Measurements from ENCODE around the gene SLC22A7. TPM values are rescaled to one million over a fixed set of nuclear protein-coding genes. Genes with fewer than 3 reads are reported as not detected.

The SLC22A7 gene
- total and polyA plus RNA-seq, 2 experiments from 2014 or later: 0.31 TPM; not detected in 1

DNA sequence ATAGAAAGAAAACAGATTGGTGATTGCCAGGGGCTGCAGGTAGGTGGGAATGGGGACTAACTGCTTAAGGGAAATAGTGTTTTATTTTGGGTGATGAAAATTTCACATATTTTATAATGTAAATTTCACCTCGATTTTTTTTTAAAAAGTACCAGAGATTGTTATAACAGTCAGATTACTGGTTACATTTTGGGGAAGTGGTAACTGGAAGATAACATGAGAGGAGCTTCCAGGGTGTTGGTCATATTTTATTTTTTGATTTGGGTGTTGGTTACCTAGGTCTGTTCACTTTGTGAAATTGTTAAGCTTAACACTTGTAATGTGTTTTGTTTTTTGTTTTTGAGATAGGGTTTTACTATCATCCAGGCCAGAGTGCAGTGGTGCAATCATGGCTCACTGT, 27.8 kb downstream of the SLC22A7 start:
- Mint-ChIP-seq H3K9me3 (no peaks in the 10 kb centered on the region), H3K4me1 (no peaks in the 10 kb centered on the region), H3K27me3 (ENCODE audit: insufficient read depth, low read depth, poor library complexity) (peaks cover 1% of the 10 kb centered on the region), H3K36me3 (ENCODE audit: low read depth) (no peaks in the 10 kb centered on the region), H3K27ac (no peak overlapping the region), H3K4me3 (no peak overlapping the region)
- H3K36me3 ChIP-seq (ENCODE audit: insufficient read depth): no peaks in the 10 kb centered on the region
- no peaks in the 10 kb centered on the region; the same call in 1 of the 2 replicates for H4K20me1 ChIP-seq (replicated peaks; ENCODE audit: insufficient read depth)
- H3K4me3 ChIP-seq: no peak overlapping the region
- no peak overlapping the region for H3K4me2 ChIP-seq
- TF ChIP-seq, protein P1, sequence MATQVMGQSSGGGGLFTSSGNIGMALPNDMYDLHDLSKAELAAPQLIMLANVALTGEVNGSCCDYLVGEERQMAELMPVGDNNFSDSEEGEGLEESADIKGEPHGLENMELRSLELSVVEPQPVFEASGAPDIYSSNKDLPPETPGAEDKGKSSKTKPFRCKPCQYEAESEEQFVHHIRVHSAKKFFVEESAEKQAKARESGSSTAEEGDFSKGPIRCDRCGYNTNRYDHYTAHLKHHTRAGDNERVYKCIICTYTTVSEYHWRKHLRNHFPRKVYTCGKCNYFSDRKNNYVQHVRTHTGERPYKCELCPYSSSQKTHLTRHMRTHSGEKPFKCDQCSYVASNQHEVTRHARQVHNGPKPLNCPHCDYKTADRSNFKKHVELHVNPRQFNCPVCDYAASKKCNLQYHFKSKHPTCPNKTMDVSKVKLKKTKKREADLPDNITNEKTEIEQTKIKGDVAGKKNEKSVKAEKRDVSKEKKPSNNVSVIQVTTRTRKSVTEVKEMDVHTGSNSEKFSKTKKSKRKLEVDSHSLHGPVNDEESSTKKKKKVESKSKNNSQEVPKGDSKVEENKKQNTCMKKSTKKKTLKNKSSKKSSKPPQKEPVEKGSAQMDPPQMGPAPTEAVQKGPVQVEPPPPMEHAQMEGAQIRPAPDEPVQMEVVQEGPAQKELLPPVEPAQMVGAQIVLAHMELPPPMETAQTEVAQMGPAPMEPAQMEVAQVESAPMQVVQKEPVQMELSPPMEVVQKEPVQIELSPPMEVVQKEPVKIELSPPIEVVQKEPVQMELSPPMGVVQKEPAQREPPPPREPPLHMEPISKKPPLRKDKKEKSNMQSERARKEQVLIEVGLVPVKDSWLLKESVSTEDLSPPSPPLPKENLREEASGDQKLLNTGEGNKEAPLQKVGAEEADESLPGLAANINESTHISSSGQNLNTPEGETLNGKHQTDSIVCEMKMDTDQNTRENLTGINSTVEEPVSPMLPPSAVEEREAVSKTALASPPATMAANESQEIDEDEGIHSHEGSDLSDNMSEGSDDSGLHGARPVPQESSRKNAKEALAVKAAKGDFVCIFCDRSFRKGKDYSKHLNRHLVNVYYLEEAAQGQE (IDR thresholded peaks at IDR 0.05; ENCODE audit: unreplicated experiment): no peak
- TF ChIP-seq, protein P2, sequence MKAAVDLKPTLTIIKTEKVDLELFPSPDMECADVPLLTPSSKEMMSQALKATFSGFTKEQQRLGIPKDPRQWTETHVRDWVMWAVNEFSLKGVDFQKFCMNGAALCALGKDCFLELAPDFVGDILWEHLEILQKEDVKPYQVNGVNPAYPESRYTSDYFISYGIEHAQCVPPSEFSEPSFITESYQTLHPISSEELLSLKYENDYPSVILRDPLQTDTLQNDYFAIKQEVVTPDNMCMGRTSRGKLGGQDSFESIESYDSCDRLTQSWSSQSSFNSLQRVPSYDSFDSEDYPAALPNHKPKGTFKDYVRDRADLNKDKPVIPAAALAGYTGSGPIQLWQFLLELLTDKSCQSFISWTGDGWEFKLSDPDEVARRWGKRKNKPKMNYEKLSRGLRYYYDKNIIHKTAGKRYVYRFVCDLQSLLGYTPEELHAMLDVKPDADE (IDR thresholded peaks at IDR 0.05): no peak
- TF ChIP-seq EZH2 (IDR thresholded peaks at IDR 0.05; ENCODE audit: low read depth, unreplicated experiment) (no peak), ZNF331 (CRISPR knock-in tag; IDR thresholded peaks at IDR 0.05; ENCODE audit: low read depth) (no peak), NANOG (IDR thresholded peaks at IDR 0.05; ENCODE audit: borderline replicate concordance) (no peak), POLR2AphosphoS5 (IDR thresholded peaks at IDR 0.05; ENCODE audit: low read depth) (no peak), STAT1 (IDR thresholded peaks at IDR 0.05; ENCODE audit: unreplicated experiment) (no peak), CREB1 (CRISPR knock-in tag; IDR thresholded peaks at IDR 0.05; ENCODE audit: low read depth) (no peak)
- TF ChIP-seq, protein P3, sequence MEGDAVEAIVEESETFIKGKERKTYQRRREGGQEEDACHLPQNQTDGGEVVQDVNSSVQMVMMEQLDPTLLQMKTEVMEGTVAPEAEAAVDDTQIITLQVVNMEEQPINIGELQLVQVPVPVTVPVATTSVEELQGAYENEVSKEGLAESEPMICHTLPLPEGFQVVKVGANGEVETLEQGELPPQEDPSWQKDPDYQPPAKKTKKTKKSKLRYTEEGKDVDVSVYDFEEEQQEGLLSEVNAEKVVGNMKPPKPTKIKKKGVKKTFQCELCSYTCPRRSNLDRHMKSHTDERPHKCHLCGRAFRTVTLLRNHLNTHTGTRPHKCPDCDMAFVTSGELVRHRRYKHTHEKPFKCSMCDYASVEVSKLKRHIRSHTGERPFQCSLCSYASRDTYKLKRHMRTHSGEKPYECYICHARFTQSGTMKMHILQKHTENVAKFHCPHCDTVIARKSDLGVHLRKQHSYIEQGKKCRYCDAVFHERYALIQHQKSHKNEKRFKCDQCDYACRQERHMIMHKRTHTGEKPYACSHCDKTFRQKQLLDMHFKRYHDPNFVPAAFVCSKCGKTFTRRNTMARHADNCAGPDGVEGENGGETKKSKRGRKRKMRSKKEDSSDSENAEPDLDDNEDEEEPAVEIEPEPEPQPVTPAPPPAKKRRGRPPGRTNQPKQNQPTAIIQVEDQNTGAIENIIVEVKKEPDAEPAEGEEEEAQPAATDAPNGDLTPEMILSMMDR (conservative IDR thresholded peaks at IDR 0.05; ENCODE audit: low read depth in 2 of 2): no peak
- TF ChIP-seq, protein P4, sequence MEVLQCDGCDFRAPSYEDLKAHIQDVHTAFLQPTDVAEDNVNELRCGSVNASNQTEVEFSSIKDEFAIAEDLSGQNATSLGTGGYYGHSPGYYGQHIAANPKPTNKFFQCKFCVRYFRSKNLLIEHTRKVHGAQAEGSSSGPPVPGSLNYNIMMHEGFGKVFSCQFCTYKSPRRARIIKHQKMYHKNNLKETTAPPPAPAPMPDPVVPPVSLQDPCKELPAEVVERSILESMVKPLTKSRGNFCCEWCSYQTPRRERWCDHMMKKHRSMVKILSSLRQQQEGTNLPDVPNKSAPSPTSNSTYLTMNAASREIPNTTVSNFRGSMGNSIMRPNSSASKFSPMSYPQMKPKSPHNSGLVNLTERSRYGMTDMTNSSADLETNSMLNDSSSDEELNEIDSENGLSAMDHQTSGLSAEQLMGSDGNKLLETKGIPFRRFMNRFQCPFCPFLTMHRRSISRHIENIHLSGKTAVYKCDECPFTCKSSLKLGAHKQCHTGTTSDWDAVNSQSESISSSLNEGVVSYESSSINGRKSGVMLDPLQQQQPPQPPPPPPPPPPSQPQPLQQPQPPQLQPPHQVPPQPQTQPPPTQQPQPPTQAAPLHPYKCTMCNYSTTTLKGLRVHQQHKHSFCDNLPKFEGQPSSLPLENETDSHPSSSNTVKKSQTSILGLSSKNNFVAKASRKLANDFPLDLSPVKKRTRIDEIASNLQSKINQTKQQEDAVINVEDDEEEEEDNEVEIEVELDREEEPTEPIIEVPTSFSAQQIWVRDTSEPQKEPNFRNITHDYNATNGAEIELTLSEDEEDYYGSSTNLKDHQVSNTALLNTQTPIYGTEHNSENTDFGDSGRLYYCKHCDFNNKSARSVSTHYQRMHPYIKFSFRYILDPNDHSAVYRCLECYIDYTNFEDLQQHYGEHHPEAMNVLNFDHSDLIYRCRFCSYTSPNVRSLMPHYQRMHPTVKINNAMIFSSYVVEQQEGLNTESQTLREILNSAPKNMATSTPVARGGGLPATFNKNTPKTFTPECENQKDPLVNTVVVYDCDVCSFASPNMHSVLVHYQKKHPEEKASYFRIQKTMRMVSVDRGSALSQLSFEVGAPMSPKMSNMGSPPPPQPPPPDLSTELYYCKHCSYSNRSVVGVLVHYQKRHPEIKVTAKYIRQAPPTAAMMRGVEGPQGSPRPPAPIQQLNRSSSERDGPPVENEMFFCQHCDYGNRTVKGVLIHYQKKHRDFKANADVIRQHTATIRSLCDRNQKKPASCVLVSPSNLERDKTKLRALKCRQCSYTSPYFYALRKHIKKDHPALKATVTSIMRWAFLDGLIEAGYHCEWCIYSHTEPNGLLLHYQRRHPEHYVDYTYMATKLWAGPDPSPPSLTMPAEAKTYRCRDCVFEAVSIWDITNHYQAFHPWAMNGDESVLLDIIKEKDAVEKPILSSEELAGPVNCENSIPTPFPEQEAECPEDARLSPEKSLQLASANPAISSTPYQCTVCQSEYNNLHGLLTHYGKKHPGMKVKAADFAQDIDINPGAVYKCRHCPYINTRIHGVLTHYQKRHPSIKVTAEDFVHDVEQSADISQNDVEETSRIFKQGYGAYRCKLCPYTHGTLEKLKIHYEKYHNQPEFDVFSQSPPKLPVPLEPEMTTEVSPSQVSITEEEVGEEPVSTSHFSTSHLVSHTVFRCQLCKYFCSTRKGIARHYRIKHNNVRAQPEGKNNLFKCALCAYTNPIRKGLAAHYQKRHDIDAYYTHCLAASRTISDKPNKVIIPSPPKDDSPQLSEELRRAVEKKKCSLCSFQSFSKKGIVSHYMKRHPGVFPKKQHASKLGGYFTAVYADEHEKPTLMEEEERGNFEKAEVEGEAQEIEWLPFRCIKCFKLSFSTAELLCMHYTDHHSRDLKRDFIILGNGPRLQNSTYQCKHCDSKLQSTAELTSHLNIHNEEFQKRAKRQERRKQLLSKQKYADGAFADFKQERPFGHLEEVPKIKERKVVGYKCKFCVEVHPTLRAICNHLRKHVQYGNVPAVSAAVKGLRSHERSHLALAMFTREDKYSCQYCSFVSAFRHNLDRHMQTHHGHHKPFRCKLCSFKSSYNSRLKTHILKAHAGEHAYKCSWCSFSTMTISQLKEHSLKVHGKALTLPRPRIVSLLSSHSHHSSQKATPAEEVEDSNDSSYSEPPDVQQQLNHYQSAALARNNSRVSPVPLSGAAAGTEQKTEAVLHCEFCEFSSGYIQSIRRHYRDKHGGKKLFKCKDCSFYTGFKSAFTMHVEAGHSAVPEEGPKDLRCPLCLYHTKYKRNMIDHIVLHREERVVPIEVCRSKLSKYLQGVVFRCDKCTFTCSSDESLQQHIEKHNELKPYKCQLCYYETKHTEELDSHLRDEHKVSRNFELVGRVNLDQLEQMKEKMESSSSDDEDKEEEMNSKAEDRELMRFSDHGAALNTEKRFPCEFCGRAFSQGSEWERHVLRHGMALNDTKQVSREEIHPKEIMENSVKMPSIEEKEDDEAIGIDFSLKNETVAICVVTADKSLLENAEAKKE (CRISPR knock-in tag; IDR thresholded peaks at IDR 0.05): no peak
- no peaks in the 10 kb centered on the region for H3K27me3 ChIP-seq (ENCODE audit: insufficient read depth)
- no peaks in the 10 kb centered on the region for H3K9me2 ChIP-seq (ENCODE audit: insufficient read depth)
- H3F3A ChIP-seq (replicated peaks; ENCODE audit: low read depth): no peaks in the 10 kb centered on the region
- no peak for DNase-seq (ENCODE audit: low spot score)
- no peak overlapping the region for H3K27ac ChIP-seq (ENCODE audit: low read depth)
- no peaks in the 10 kb centered on the region for H3K79me2 ChIP-seq (replicated peaks; ENCODE audit: insufficient read depth)
- H2AFZ ChIP-seq: no peak overlapping the region
- no peaks in the 10 kb centered on the region for H3K4me1 ChIP-seq (ENCODE audit: insufficient read depth)
- no peak for ATAC-seq
